ENCODE data around the gene MAPK4.

GRCh38 chr18:50745945-50746344 lies 186.1 kb downstream of the MAPK4 start:
- TF ChIP-seq CTCF (IDR thresholded peaks at IDR 0.05; ENCODE audit: borderline replicate concordance, extremely low read depth, low read length, poor library complexity, severe bottlenecking) (no peak), EZH2 (IDR thresholded peaks at IDR 0.05; ENCODE audit: borderline replicate concordance, low read depth, low read length, severe bottlenecking) (no peak)

Data from DND-41 (cell line).